Chondrocyte (in vitro differentiated cells): Measurements from ENCODE around the gene HSPB2. TPM values are rescaled to one million over a fixed set of nuclear protein-coding genes. Genes with fewer than 3 reads are reported as not detected.
"Not testable (repeated sequence)": the region's sequence is repeated elsewhere in the genome, so short reads cannot be mapped to it uniquely, and the experiment has no call there.

Source experiments
- DNase-seq: peaks from one replicate; pipeline ENCODE4 v3.0.0; 2021; ENCODE audit warnings: mixed read lengths, low spot score
- H3K27ac Mint-ChIP-seq: one replicate; pipeline ENCODE4 v1.8.0; 2021; ENCODE audit warnings: mild to moderate bottlenecking, moderate library complexity, mixed read lengths; ENCODE audit not compliant: unreplicated experiment
- H3K27me3 Mint-ChIP-seq: 2 replicates; pipeline ENCODE4 v1.8.0; 2021; ENCODE audit warnings: low read depth, mixed read lengths
- H3K36me3 Mint-ChIP-seq: 2 replicates; pipeline ENCODE4 v1.8.0; 2021; ENCODE audit warnings: low read depth, mixed read lengths
- H3K4me1 Mint-ChIP-seq: 2 replicates; pipeline ENCODE4 v1.8.0; 2021; ENCODE audit warnings: low read depth, mild to moderate bottlenecking, mixed read lengths
- H3K4me3 Mint-ChIP-seq: one replicate; pipeline ENCODE4 v1.8.0; 2021; ENCODE audit warnings: mild to moderate bottlenecking, moderate library complexity, mixed read lengths; ENCODE audit not compliant: unreplicated experiment
- H3K9me3 Mint-ChIP-seq: 2 replicates; pipeline ENCODE4 v1.8.0; 2021; ENCODE audit warnings: low read depth, mixed read lengths
- CTCF ChIP-seq: fragments of 200-600 bp; sonication (generic); IDR thresholded peaks from 2 replicates; pipeline ENCODE4 v1.5.0; 2021; ENCODE audit warnings: antibody characterized with exemption, mild to moderate bottlenecking, moderate library complexity
- total RNA-seq: library from RNA; stranded (reverse); gene quantifications from 3 replicates; pipeline ENCODE4 v1.2.1, GENCODE V29; 2021

The HSPB2 gene
- total RNA-seq, 1 donor from 2014 or later = 2.4 TPM

GRCh38 chr11:111926505-111927391 is 14.2 kb downstream of the HSPB2 start:
- no peaks in the 10 kb centered on the region for H3K27me3 Mint-ChIP-seq
- H3K36me3 Mint-ChIP-seq = no peaks in the 10 kb centered on the region
- peak overlapping the region; percentile 95 for H3K27ac Mint-ChIP-seq
- peaks cover 48% of the 10 kb centered on the region for H3K4me1 Mint-ChIP-seq
- peak; percentile 98 for DNase-seq
- H3K4me3 Mint-ChIP-seq = peak overlapping the region; percentile 74
- H3K9me3 Mint-ChIP-seq = no peaks in the 10 kb centered on the region
- peak; percentile 35 for TF ChIP-seq CTCF

- H3K4me3 Mint-ChIP-seq = no peak overlapping the region
- no peaks in the 10 kb centered on the region for H3K27me3 Mint-ChIP-seq
- no peaks in the 10 kb centered on the region for H3K9me3 Mint-ChIP-seq
- DNase-seq = no peak
- no peak overlapping the region for H3K27ac Mint-ChIP-seq
- no peak for TF ChIP-seq CTCF
- no peaks in the 10 kb centered on the region for H3K36me3 Mint-ChIP-seq
- peaks cover 29% of the 10 kb centered on the region for H3K4me1 Mint-ChIP-seq
Measured at GRCh38 chr11:111930472-111930871, 17.9 kb downstream of the HSPB2 start.

- no peak for TF ChIP-seq CTCF
- H3K9me3 Mint-ChIP-seq = no peaks in the 10 kb centered on the region
- peaks cover 31% of the 10 kb centered on the region for H3K4me1 Mint-ChIP-seq
- no peak overlapping the region for H3K4me3 Mint-ChIP-seq
- H3K36me3 Mint-ChIP-seq = no peaks in the 10 kb centered on the region
- no peak overlapping the region for H3K27ac Mint-ChIP-seq
- H3K27me3 Mint-ChIP-seq = no peaks in the 10 kb centered on the region
- no peak for DNase-seq
Measured at GRCh38 chr11:111932611-111932950, 20.0 kb downstream of the HSPB2 start.

GRCh38 chr11:111933176-111933575 is 20.6 kb downstream of the HSPB2 start:
- peaks cover 37% of the 10 kb centered on the region for H3K4me1 Mint-ChIP-seq
- H3K27me3 Mint-ChIP-seq, H3K36me3 Mint-ChIP-seq, H3K4me3 Mint-ChIP-seq, H3K9me3 Mint-ChIP-seq, H3K27ac Mint-ChIP-seq, DNase-seq: not testable (repeated sequence)

GRCh38 chr11:111933872-111934271 is 21.3 kb downstream of the HSPB2 start:
- no peak overlapping the region for H3K27ac Mint-ChIP-seq

More at GRCh38 chr11:111933872-111934271, 21.3 kb downstream of the HSPB2 start:
- no peak overlapping the region for H3K4me3 Mint-ChIP-seq
- no peaks in the 10 kb centered on the region for H3K36me3 Mint-ChIP-seq
- no peaks in the 10 kb centered on the region for H3K9me3 Mint-ChIP-seq
- H3K4me1 Mint-ChIP-seq = peaks cover 44% of the 10 kb centered on the region
- no peak for TF ChIP-seq CTCF
- H3K27me3 Mint-ChIP-seq = no peaks in the 10 kb centered on the region
- no peak for DNase-seq
